Left ventricle myocardium inferior (tissue), 1 donor: ENCODE results near the gene PTPRG. TPM values are rescaled to one million over a fixed set of nuclear protein-coding genes. Genes with fewer than 3 reads are reported as not detected.
"Not testable (repeated sequence)": the region's sequence is repeated elsewhere in the genome, so short reads cannot be mapped to it uniquely, and the experiment has no call there.

ENCODE experiments used
- DNase-seq: peaks from one replicate; pipeline ENCODE4 v3.0.0-alpha.2; 2020
- H3K27ac ChIP-seq: fragments of 200-600 bp; replicated peaks from 2 replicates; pipeline ENCODE4 v1.8.0; 2021
- H3K27me3 ChIP-seq: fragments of 200-600 bp; 2 replicates; pipeline ENCODE4 v1.8.0; 2021; ENCODE audit warnings: low read depth
- H3K36me3 ChIP-seq: fragments of 200-600 bp; 2 replicates; pipeline ENCODE4 v1.8.0; 2021
- H3K4me1 ChIP-seq: fragments of 200-600 bp; 2 replicates; pipeline ENCODE4 v1.8.0; 2021
- H3K4me3 ChIP-seq: fragments of 200-600 bp; 2 replicates; pipeline ENCODE4 v1.8.0; 2021; ENCODE audit warnings: mild to moderate bottlenecking, moderate library complexity
- H3K9me3 ChIP-seq: fragments of 200-600 bp; replicated peaks from 2 replicates; pipeline ENCODE4 v1.8.0; 2021
- intact Hi-C: fragments of 100-400 bp; cut with micrococcal nuclease; formaldehyde crosslinking; loops from one replicate; pipeline ENCODE4 v1.11.0; 2022
- total RNA-seq: library from RNA; stranded (reverse); fragmentation: NEBNext Ultra II Directional; extraction: Animal tissue kit (Norgen Biotek cat#: 25700); gene quantifications from one replicate; pipeline ENCODE4 v1.2.1, GENCODE V29; 2021
- TF ChIP-seq, protein P1 (sequence below): fragments of 200-600 bp; IDR thresholded peaks from 2 replicates; pipeline ENCODE4 v1.8.0; 2021; ENCODE audit warnings: antibody characterized with exemption, mild to moderate bottlenecking, borderline replicate concordance
- donor health status: DM: no; HTN: yes; CAD: no; lungs with severe emphysema.

PTPRG gene
- total RNA-seq, 1 donor from 2014 or later, result 29.6 TPM

DNA sequence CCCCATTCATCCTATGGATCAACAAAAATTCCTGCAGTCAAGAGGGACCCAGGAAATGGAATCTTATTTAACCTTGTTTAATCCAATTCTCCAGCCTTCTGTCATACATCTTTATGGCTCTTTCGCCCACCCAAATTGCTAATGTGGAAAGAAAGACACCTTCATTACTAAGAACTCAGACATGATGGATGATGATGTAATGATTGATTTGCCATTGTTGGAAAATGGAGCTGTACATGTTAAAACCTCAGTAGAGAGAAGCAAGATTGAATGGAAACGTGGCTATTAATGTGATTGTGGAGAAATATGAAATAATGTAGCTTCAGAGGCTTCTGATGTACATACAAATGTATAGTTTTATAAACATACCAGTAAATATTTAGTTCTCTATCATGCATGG lies 15.7 kb upstream of the PTPRG start:
- intact Hi-C loops, result no loop called here
- DNase-seq, result no peak
- TF ChIP-seq, protein P1, sequence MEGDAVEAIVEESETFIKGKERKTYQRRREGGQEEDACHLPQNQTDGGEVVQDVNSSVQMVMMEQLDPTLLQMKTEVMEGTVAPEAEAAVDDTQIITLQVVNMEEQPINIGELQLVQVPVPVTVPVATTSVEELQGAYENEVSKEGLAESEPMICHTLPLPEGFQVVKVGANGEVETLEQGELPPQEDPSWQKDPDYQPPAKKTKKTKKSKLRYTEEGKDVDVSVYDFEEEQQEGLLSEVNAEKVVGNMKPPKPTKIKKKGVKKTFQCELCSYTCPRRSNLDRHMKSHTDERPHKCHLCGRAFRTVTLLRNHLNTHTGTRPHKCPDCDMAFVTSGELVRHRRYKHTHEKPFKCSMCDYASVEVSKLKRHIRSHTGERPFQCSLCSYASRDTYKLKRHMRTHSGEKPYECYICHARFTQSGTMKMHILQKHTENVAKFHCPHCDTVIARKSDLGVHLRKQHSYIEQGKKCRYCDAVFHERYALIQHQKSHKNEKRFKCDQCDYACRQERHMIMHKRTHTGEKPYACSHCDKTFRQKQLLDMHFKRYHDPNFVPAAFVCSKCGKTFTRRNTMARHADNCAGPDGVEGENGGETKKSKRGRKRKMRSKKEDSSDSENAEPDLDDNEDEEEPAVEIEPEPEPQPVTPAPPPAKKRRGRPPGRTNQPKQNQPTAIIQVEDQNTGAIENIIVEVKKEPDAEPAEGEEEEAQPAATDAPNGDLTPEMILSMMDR, result no peak
- Histone ChIP-seq H3K4me3 (no peak overlapping the region), H3K27me3 (no peaks in the 10 kb centered on the region), H3K36me3 (no peaks in the 10 kb centered on the region), H3K27ac (no peak overlapping the region), H3K9me3 (no peaks in the 10 kb centered on the region), H3K4me1 (no peaks in the 10 kb centered on the region)

- H3K36me3 ChIP-seq, result no peaks in the 10 kb centered on the region
- no peaks in the 10 kb centered on the region for H3K4me1 ChIP-seq
- intact Hi-C loops, result no loop called here
- no peaks in the 10 kb centered on the region for H3K27me3 ChIP-seq
- TF ChIP-seq, protein P1, result no peak
- no peak for DNase-seq
- H3K9me3 ChIP-seq, result peaks cover 8% of the 10 kb centered on the region
- H3K4me3 ChIP-seq, result no peak overlapping the region
- H3K27ac ChIP-seq, result no peak overlapping the region
Measured at GRCh38 chr3:61547625-61548024, 13.7 kb upstream of the PTPRG start.

- H3K27ac ChIP-seq, H3K4me1 ChIP-seq, H3K36me3 ChIP-seq, H3K27me3 ChIP-seq, H3K4me3 ChIP-seq, DNase-seq, intact Hi-C loops: not testable (repeated sequence)
- peaks cover 13% of the 10 kb centered on the region for H3K9me3 ChIP-seq
Measured at GRCh38 chr3:61552704-61553103, 8.7 kb upstream of the PTPRG start.

DNA sequence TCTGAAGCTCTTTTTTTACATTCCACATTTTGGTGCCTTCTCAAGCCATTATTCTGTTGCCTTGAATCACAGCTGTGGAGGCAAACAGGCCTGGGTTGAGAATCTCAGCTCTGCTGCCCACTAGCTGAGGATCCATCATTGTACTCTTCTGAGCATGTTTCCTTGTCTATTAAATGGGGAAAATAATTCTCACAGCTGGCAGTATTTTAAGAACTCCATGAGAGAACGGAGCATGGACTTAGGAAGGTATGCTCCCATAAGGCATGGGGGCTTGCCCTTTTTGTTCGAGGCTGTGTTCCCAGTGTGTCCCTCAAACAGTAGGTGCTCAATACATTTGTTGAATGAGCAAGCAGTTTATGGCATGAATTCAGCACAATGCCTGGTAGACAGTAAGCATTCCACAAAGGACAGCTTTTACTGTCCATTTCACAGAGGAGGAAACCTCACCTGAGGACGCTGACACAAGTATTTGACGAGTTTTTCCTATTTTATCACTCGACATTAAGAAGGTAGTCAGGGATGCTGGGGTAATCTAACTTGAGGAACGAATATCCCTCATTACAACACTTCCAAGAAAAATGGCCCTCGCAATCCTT lies 2.1 kb upstream of the PTPRG start:
- Histone ChIP-seq H3K27ac (peak overlapping the region; percentile 99), H3K27me3 (no peaks in the 10 kb centered on the region), H3K9me3 (peaks cover 18% of the 10 kb centered on the region), H3K36me3 (no peaks in the 10 kb centered on the region), H3K4me3 (peak overlapping the region; percentile 85), H3K4me1 (peaks cover 47% of the 10 kb centered on the region)
- intact Hi-C loops, result no loop called here
- no peak for DNase-seq
- TF ChIP-seq, protein P1, result peak; percentile 34

GRCh38 chr3:61560517-61561373 lies 626 bp upstream of the PTPRG start:
- peaks cover 18% of the 10 kb centered on the region for H3K9me3 ChIP-seq
- DNase-seq, result peak; percentile 88
- TF ChIP-seq, protein P1, result peak; percentile 44
- H3K4me1 ChIP-seq, result peaks cover 62% of the 10 kb centered on the region
- H3K27me3 ChIP-seq, result no peaks in the 10 kb centered on the region
- H3K27ac ChIP-seq, result peak overlapping the region; percentile 99
- no peaks in the 10 kb centered on the region for H3K36me3 ChIP-seq
- intact Hi-C loops, result loop anchor here (5.0 to 10.0 kb wide), 2 partner anchors 294 to 627 kb away; no protein-coding TSS in a partner anchor
- H3K4me3 ChIP-seq, result peak overlapping the region; percentile 85
